HCT116 (cell line): Measurements from ENCODE around the gene TOP3B. TPM values are rescaled to one million over a fixed set of nuclear protein-coding genes. Genes with fewer than 3 reads are reported as not detected.

Source experiments
- ATAC-seq: fragments of 200-7000 bp; cut with Tn5 transposase; 2 replicates; pipeline ENCODE4 v1.9.1; 2020; ENCODE audit warnings: mild to moderate bottlenecking, moderate library complexity
- BruUV-seq: library from RNA; stranded (reverse); fragments of 400-500 nt; replicated peaks from 2 replicates; lab custom pipeline; 2021; lab: Mats Ljungman, UMichigan
- CTCF ChIA-PET: fragments of 300-600 bp; sonication (Branson Sonifier 250); formaldehyde crosslinking; loops from one replicate; lab custom pipeline; 2021; ENCODE audit warnings: antibody characterized with exemption; lab: Charles Lee
- POLR2A ChIA-PET: fragments of 300-600, 350-600 bp; sonication (Branson Sonifier 250); formaldehyde crosslinking; loops from one replicate; lab custom pipeline; 2021; ENCODE audit warnings: antibody characterized with exemption; lab: Charles Lee
- RAD21 ChIA-PET, 2 experiments: fragments of 300-600 bp; sonication (Branson Sonifier 250); formaldehyde crosslinking; loops; one replicate each; lab custom pipeline; 2023; ENCODE audit warnings: low total read pairs in 2 of 2; ENCODE audit not compliant: uncharacterized antibody in 2 of 2, unreplicated experiment in 2 of 2, low non-redundant PET in 1 of 2; lab: Charles Lee
- DNase-seq: peaks from one replicate; pipeline ENCODE4 v3.0.0-alpha.2; 2010; ENCODE audit warnings: low read depth, low spot score
- H2AFZ ChIP-seq: fragments of 200-600 bp; shearing (Covaris generic), sonication (generic); 2 replicates; pipeline ENCODE4 v1.6.1; 2017; ENCODE audit warnings: low read depth, mixed run types, mixed read lengths, antibody characterized with exemption, low read length; ENCODE audit not compliant: poor library complexity, severe bottlenecking
- H3K27ac ChIP-seq: 2 replicates; pipeline ENCODE4 v1.5.1; 2012; ENCODE audit warnings: low read depth, low read length
- H3K27me3 ChIP-seq: fragments of 200-600 bp; sonication (generic); 2 replicates; pipeline ENCODE4 v1.6.1; 2016; ENCODE audit warnings: mixed run types, low read length, mixed read lengths; ENCODE audit not compliant: insufficient read depth
- H3K36me3 ChIP-seq, 2 experiments: fragments of 200-500 bp in 1 of 2; fragments of 200-600 bp in 1 of 2; sonication (Bioruptor generic) in 1 of 2; sonication (generic) in 1 of 2; 2 replicates each; pipeline versions ENCODE4 v1.5.1 to v1.6.1; 2014 to 2016; ENCODE audit warnings: low read length in 2 of 2, inconsistent platforms in 1 of 2, mixed read lengths in 1 of 2, mixed run types in 1 of 2; ENCODE audit not compliant: insufficient read depth in 2 of 2, control insufficient read depth in 1 of 2
- H3K4me1 ChIP-seq, 2 experiments: fragments of 200-600 bp in 1 of 2; sonication (generic) in 1 of 2; 2 replicates each; pipeline versions ENCODE4 v1.5.1 to v1.6.1; 2012 to 2017; ENCODE audit warnings: low read length in 2 of 2, inconsistent platforms in 1 of 2, mild to moderate bottlenecking in 1 of 2, mixed read lengths in 1 of 2, mixed run types in 1 of 2, moderate library complexity in 1 of 2; ENCODE audit not compliant: insufficient read depth in 2 of 2, control insufficient read depth in 1 of 2
- H3K4me2 ChIP-seq: fragments of 200-600 bp; sonication (generic); 2 replicates; pipeline ENCODE4 v1.6.1; 2017; ENCODE audit warnings: mixed run types, low read length, mixed read lengths
- H3K4me3 ChIP-seq, 2 experiments: fragments of 200-600 bp in 1 of 2; sonication (generic) in 1 of 2; replicated peaks in 1 of 2; 2 replicates each; pipeline ENCODE4 v1.5.1; 2011 to 2016; ENCODE audit warnings: low read length in 2 of 2, control low read depth in 1 of 2, low read depth in 1 of 2, mild to moderate bottlenecking in 1 of 2, mixed read lengths in 1 of 2, mixed run types in 1 of 2
- H3K79me2 ChIP-seq: fragments of 200-600 bp; sonication (generic); 2 replicates; pipeline ENCODE4 v1.6.1; 2017; ENCODE audit warnings: mild to moderate bottlenecking, mixed run types, low read length, moderate library complexity, mixed read lengths; ENCODE audit not compliant: insufficient read depth
- H3K9ac ChIP-seq: fragments of 200-600 bp; sonication (generic); 2 replicates; pipeline ENCODE4 v1.6.1; 2016; ENCODE audit warnings: low read length, mixed read lengths
- H3K9me2 ChIP-seq: fragments of 200-600 bp; sonication (generic), shearing (Covaris generic); 2 replicates; pipeline ENCODE4 v1.6.1; 2017; ENCODE audit warnings: mixed run types, mild to moderate bottlenecking, moderate library complexity; ENCODE audit not compliant: insufficient read depth
- H3K9me3 ChIP-seq, 2 experiments: fragments of 200-500 bp in 1 of 2; fragments of 200-600 bp in 1 of 2; sonication (Bioruptor generic) in 1 of 2; sonication (generic) in 1 of 2; 2 replicates each; pipeline ENCODE4 v1.6.1; 2014 to 2017; ENCODE audit warnings: low read length in 2 of 2, mixed read lengths in 2 of 2, inconsistent platforms in 1 of 2, low read depth in 1 of 2, mild to moderate bottlenecking in 1 of 2, mixed run types in 1 of 2, moderate library complexity in 1 of 2; ENCODE audit not compliant: control insufficient read depth in 1 of 2, insufficient read depth in 1 of 2
- H4K20me1 ChIP-seq: fragments of 200-600 bp; sonication (generic), shearing (Covaris generic); 2 replicates; pipeline ENCODE4 v1.6.1; 2017; ENCODE audit warnings: mixed run types, mild to moderate bottlenecking, moderate library complexity; ENCODE audit not compliant: insufficient read depth
- ATF3 ChIP-seq: IDR thresholded peaks from 2 replicates; pipeline ENCODE4 v1.6.1; 2012
- CEBPB ChIP-seq: IDR thresholded peaks from 2 replicates; pipeline ENCODE4 v1.6.1; 2012; ENCODE audit warnings: low read depth
- EGR1 ChIP-seq: IDR thresholded peaks from 2 replicates; pipeline ENCODE4 v1.6.1; 2012; ENCODE audit warnings: low read depth
- EZH2 ChIP-seq: fragments of 200-600 bp; sonication (generic); IDR thresholded peaks from 2 replicates; pipeline ENCODE4 v1.6.1; 2017; ENCODE audit warnings: antibody characterized with exemption, mixed run types
- EZH2phosphoT487 ChIP-seq: fragments of 200-600 bp; IDR thresholded peaks from 2 replicates; pipeline ENCODE4 v1.6.1; 2018; ENCODE audit warnings: antibody characterized with exemption, borderline replicate concordance
- FOSL1 ChIP-seq: IDR thresholded peaks from 2 replicates; pipeline ENCODE4 v1.6.1; 2012; ENCODE audit warnings: low read depth
- MAX ChIP-seq: IDR thresholded peaks from 2 replicates; pipeline ENCODE4 v1.6.1; 2012
- POLR2A ChIP-seq: IDR thresholded peaks from 2 replicates; pipeline ENCODE4 v1.7.0; 2011; ENCODE audit warnings: borderline replicate concordance; ENCODE audit not compliant: insufficient read depth, insufficient read length; ENCODE audit errors: extremely low read depth
- POLR2AphosphoS5 ChIP-seq: IDR thresholded peaks from 2 replicates; pipeline ENCODE4 v1.6.1; 2011; ENCODE audit warnings: mild to moderate bottlenecking, low read depth, low read length, moderate library complexity
- REST ChIP-seq: IDR thresholded peaks from 2 replicates; pipeline ENCODE4 v1.6.1; 2012; ENCODE audit warnings: low read depth
- SP1 ChIP-seq: IDR thresholded peaks from 2 replicates; pipeline ENCODE4 v1.6.1; 2012; ENCODE audit warnings: low read depth
- TCF7L2 ChIP-seq: IDR thresholded peaks from 2 replicates; pipeline ENCODE4 v1.7.0; 2011; ENCODE audit warnings: borderline replicate concordance, inconsistent platforms; ENCODE audit not compliant: insufficient read depth, insufficient read length; ENCODE audit errors: extremely low read depth
- YY1 ChIP-seq: IDR thresholded peaks from 2 replicates; pipeline ENCODE4 v1.6.1; 2011; ENCODE audit warnings: low read length, low read depth, moderate library complexity, mild to moderate bottlenecking; ENCODE audit not compliant: insufficient replicate concordance; ENCODE audit errors: extremely low read depth
- ZBTB33 ChIP-seq: IDR thresholded peaks from 2 replicates; pipeline ENCODE4 v1.6.1; 2011; ENCODE audit warnings: mild to moderate bottlenecking, low read length, moderate library complexity; ENCODE audit not compliant: insufficient replicate concordance; ENCODE audit errors: extremely low read depth
- ZFX ChIP-seq: fragments of 450-650 bp; IDR thresholded peaks from 2 replicates; pipeline ENCODE4 v1.6.1; 2017
- intact Hi-C: fragments of 100-400 bp; cut with micrococcal nuclease; formaldehyde crosslinking; loops from 2 replicates; pipeline ENCODE4 v1.10.0; 2022
- total RNA-seq: library from RNA; stranded (reverse); gene quantifications from one replicate; pipeline ENCODE4 v1.2.1, GENCODE V29; 2021; ENCODE audit not compliant: unreplicated experiment

The TOP3B gene
- total RNA-seq, 1 experiment from 2014 or later = 50.1 TPM

- ChIA-PET RAD21 (no interaction called here), CTCF (no interaction called here), POLR2A (no interaction called here)
- Histone ChIP-seq H2AFZ (no peak overlapping the region), H3K4me1 (no peaks in the 10 kb centered on the region), H3K27me3 (no peaks in the 10 kb centered on the region), H3K9me2 (no peaks in the 10 kb centered on the region), H3K9ac (no peak overlapping the region), H3K4me2 (no peak overlapping the region), H3K9me3 (no peaks in the 10 kb centered on the region), H4K20me1 (no peaks in the 10 kb centered on the region), H3K79me2 (no peaks in the 10 kb centered on the region), H3K4me3 (no peak overlapping the region), H3K27ac (no peak overlapping the region), H3K36me3 (no peaks in the 10 kb centered on the region; a peak in 1 of 4 replicates)
- no TSS peak for BruUV-seq
- no peak for TF ChIP-seq POLR2AphosphoS5
- no peak for TF ChIP-seq EZH2
- no peak for TF ChIP-seq CEBPB
- no peak for TF ChIP-seq MAX
- no peak for TF ChIP-seq FOSL1
- no peak for TF ChIP-seq TCF7L2
- TF ChIP-seq EGR1 = no peak
- TF ChIP-seq EZH2phosphoT487 = no peak
- TF ChIP-seq POLR2A = no peak
- TF ChIP-seq SP1 = no peak
- no peak for TF ChIP-seq ZBTB33
- no peak for TF ChIP-seq YY1
- TF ChIP-seq REST = no peak
- no peak for TF ChIP-seq ZFX
- no peak for TF ChIP-seq ATF3
- intact Hi-C loops = no loop called here
- DNase-seq = no peak
- ATAC-seq = no peak
These were observed 60.9 kb downstream of the TOP3B start for GRCh38 chr22:21921729-21922128.
